Stimulated activated CD4-positive, alpha-beta T cell treated with anti-CD3 and anti-CD28 coated beads, TNF-alpha, amount 100 ng/mL, for 1 hour (primary cell): ENCODE results near the gene GRK4.
"Not testable (repeated sequence)": the region's sequence is repeated elsewhere in the genome, so short reads cannot be mapped to it uniquely, and the experiment has no call there.

Experiments used
- DNase-seq, 3 donors: peaks; one replicate each; pipeline ENCODE4 v3.0.0-alpha.2; 2020; ENCODE audit warnings: low read depth in 3 of 3, low spot score in 1 of 3

Gene GRK4

GRCh38 chr4:2941138-2942036 lies 22.0 kb upstream of the GRK4 start:
- DNase-seq = no peak

DNA sequence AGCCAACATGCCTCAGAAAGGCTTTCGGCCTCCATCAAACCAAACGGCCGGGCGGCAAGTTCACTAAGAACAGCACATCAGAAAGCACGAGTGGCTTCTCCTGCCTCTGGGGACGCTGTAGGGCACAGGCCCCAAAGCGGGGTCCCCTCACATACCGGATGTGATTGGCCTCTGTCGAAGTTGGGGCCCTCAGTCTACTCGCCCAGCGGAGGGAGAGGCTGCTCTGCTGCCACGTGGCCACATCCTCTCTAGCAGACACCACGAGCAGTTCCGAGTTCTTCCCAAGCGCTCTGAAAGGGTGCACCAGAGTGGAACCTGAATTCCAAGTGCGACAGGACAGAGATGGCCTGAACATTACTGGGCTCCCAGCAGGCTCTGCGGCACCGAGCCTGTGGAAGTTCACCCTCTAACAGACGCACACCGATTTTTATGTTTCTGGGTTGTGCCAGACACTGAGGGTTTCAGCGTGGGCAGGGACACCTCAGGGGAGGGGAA lies 21.3 kb upstream of the GRK4 start:
- DNase-seq = no peak

DNA sequence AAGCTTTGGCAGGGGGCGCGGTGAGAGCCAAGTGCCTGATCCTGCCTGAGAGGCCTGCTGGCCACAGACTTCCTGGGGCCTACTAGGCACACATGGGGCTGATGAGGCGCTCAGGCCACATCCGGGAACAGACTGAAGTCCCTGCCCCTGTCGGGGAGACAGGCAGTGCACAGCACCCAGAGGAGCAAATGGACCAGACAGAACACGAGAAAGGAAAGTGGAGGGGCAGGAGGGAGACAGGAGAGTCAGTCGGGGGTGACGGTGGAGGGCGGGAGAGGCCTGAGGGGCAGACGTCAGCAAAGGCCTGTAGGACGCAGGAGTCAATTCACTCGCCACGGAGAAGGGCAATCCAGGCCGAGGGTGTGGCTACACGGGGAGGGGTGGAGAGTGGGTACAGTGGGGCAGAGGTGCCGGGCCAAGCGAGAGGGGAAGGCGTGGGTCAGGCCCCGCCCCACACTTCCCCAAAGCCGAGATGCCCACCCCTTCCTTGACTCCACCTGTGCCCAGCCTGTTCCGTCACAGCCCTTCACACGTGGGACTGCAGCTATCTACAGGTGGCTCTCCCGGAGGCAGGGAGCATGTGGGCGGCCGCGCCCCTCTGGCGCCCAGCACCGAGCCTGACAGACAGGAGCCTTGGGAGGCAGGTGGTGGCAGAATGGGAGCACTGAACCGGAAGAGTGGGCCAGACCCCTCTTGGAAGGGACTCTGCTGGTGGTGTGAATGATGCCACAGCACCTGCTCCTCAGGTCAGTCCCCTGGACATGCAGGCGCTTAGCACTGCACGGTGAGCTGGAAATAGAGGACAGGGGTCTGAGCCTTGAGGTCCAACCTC lies 20.6 kb upstream of the GRK4 start:
- DNase-seq = no peak

- no peak for DNase-seq
These were observed 19.8 kb upstream of the GRK4 start for GRCh38 chr4:2943364-2944090.

DNA sequence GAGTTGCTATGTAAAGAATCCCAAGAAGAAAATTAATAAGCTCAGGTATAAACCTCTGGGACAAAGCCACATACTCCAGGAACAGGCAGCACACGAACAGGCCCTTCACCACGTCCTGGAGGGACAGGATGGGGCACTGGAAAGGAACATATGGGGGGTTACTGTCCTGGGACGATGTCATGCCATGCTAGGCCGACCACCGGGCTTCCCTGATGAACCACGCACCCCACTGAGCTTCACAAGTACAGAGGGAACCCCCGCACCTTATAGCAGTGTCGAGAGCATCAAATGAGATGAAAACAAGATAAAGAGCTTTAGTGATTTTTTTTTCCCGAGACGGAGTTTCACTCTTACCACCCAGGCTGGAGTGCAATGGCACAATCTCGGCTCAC lies 19.3 kb upstream of the GRK4 start:
- DNase-seq = no peak

- DNase-seq = no peak
These were observed 18.5 kb upstream of the GRK4 start for GRCh38 chr4:2944586-2945526.

- DNase-seq = not testable (repeated sequence)
These were observed 17.5 kb upstream of the GRK4 start for GRCh38 chr4:2945619-2946604.

DNA sequence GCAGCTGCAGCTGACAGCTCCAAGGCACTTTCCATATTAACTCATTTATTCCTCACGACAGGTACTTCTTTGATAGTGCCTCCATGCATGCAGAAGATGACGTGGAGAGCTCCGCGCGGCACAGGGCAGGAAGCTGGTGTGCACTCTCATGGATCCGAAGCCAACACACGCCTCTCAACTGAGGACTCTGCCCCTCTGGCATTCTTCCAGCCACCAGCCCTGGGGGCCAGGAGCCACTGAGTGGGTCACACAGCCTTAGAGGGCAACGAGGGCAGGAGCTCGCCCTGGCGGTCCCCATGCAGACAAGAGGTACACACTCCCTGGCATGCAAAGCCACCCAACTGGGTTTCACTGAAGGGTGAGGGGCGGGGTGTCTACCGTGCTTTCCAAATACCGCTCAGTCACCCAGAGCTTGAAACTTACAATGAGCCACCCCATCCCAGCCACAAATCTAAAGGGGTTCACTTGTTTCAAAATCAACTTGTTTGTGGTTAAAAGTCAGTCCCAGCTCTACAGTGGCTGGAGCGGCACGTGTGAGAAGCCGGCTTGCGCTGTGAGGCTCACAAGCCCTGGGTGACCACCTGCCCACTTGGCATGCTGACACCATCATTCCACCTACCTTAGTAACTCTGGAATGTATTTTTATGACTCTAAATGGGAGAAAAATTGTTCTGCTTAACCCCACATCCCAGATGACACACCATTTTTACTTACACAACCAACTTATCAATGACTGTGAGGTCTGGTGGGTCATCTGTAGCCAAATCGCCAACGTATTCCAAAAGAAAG lies 16.4 kb upstream of the GRK4 start:
- DNase-seq = no peak

- no peak for DNase-seq
These were observed 15.4 kb upstream of the GRK4 start for GRCh38 chr4:2947926-2948325.

- no peak for DNase-seq
These were observed 14.2 kb upstream of the GRK4 start for GRCh38 chr4:2948895-2949781.

DNA sequence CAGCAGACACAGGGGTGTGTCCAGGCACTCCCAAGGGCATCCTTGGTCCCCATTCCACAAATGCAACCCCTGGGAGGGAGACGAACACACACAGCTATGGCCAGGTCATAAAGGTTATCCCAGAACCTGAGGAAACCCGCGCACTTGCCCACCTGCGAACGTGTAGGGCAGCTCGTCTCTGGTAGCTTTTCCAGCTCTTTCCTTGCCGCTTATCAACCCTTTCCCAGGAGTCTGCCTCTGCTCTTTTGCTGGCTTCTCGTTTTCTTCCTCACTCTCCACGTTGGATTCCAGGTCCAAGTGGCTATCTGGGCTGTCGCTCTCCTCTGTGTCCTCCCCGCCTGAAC lies 13.6 kb upstream of the GRK4 start:
- no peak for DNase-seq

DNA sequence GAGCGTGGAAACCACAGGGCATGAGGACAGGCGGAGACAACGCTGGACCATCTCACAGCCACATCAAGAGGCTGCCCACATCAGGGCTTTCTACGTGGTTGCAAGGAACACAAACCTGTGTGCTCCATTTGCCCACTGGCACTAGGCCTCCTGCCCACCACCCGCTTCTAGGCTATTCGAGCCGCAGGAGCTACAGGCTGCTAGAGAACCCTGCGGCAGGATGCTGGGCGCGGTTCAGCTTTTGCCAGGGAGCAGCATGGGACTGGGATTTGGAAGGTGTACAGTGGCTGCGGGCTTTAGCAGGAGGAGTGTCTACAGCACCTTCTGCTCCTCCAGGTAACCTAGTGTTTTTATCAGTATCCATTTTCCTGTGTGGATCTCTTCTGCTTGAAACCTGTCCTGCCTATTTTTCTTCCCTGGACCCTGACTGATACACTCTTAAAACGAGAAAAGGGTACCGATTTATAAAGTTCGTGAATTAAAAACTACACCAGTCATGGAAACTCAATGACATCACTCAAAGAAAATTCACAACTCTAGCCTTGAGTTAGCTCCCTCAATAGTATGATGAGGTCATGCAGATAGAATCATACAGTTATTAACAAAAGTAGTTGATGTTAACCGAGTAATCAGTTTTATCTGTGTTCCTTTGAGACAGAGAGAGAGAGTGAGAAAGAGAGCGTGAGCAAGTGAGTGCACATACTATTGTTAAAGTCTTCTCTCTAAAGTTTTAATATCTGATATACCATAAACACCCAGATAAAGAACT lies 13.0 kb upstream of the GRK4 start:
- no peak for DNase-seq

DNA sequence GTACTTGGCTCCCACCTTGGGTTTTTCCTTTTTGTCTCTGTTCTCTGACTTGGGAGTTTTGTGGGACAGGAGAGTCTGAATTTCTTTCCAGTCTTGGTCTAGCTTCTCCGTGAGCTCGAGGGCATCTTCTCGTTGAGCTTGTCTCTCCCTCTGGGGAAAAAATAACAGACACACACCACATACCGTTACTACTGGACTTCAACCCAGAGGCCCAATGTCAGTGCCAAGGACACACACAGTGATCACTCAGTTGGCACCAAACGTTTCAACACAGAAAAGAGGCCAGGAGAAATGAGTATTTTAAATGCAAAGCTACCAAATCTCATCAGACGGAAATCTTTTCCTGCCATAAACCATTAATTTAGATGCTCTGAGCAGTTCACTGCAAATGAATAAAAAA lies 9.9 kb upstream of the GRK4 start:
- no peak for DNase-seq

GRCh38 chr4:2954358-2955185 lies 8.8 kb upstream of the GRK4 start:
- DNase-seq = peak in 1 of 3 donors; percentile 58

- not testable (repeated sequence) for DNase-seq
These were observed 8.0 kb upstream of the GRK4 start for GRCh38 chr4:2955186-2956044.
